Hematopoietic multipotent progenitor cell (in vitro differentiated cells): ENCODE data around the gene ZNF30. TPM values are rescaled to one million over a fixed set of nuclear protein-coding genes. Genes with fewer than 3 reads are reported as not detected.
"Not testable (repeated sequence)": the region's sequence is repeated elsewhere in the genome, so short reads cannot be mapped to it uniquely, and the experiment has no call there.

Experiments
- DNase-seq, 3 donors: peaks; one replicate each; pipeline ENCODE4 v3.0.0-alpha.2; 2011 to 2015; ENCODE audit warnings: low read depth in 2 of 3, low spot score in 2 of 3
- total RNA-seq: library from RNA; depleted of rRNA; stranded (reverse); fragments of >200 nt; gene quantifications from one replicate; pipeline ENCODE4 v1.2.3, GENCODE V29; 2012

Gene ZNF30
- total RNA-seq: 1.6 TPM

DNA sequence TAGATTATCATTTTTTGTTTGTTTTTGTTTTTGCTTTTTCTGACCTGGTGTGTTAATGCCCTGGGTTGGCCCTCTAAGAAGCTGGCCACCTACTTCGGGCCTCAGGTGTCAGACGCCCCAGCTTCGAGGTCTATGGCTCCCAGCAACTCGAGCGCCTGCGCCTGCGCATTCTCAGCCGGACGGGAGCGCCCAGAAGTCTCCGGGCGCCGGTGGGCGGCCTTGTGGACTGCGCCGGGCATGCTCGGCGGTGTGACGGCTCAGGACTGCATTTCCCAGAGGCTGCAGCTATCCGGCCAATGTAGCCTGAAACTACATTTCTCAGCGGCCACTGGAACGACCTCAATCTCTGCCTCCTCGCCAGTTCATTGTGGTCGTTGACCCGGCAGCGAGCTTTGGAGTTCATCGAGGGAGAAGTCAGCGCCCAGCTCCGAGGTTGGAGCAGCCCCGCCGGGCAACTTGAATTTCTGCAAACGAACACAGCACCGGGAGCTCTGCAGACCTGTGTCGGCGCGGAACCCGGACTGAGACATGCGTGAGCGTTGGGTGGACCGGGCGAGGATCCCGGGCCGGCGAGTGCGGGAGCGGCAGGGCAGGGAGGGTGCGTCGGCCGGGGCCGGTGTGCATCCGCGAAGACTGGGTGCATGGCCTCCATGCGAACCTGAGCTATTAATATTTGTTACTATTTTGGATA, at the start of gene ZNF30:
Gene ZNF30, plus strand, starts transcription at position 219 of the 691 bp plus-strand sequence. CDS start 3,045 bp downstream, outside the sequence.
- peak; percentile 49 to 90 (median 85) for DNase-seq

DNA sequence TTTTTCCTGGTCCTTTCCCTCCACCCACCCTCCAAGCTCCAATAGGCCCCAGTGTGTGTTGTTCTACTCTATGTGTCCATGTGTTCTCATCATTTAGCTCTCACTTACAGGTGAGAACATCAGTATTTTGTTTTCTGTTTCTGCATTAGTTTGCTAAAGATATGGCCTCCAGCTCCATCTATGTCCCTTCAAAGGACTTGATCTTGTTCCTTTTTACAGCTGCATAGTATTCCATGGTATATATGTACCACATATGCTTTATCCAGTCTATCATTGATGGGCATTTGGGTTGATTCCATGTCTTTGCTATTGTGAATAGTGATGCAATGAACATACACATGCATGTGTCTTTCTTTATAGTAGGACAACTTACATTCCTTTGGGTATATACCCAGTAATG, 47.1 kb upstream of the ZNF30 start:
- DNase-seq: no peak

DNA sequence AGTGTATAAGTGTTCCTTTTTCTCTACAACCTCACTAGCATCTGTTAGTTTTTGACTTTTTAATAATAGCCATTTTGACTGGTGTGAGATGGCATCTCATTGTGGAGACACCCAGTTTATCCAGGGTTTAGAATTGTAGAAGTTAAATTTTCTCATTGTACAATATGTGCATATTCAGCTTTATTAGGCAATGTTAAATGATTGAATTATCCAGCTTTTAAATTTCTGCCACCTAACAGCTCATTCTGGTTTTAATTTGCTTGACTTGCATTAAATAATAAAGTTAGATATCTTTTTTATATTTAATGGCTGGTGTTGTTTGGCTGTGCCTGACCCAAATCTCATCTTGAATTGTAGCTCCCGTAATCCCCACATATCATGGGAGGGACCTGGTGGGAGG, 46.7 kb upstream of the ZNF30 start:
- DNase-seq: no peak

DNA sequence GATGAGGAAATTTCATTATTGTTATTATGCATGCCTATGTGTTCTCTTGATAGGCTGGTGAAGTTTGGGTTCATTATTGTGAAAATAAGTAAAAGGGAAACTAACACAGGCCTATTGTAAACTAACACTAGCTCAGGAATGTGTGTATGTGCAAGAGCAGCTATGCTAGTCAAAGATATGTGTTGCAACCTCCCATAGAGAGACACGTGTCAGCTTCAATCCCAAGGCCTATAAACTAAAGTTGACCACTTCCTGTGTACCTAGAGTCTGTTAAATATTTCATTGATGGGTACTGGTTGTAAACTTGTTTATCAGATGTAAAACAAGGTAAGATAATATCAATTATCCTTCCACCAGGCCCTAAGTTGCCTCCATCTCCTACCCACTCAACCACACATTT, 44.7 kb upstream of the ZNF30 start:
- no peak for DNase-seq

DNA sequence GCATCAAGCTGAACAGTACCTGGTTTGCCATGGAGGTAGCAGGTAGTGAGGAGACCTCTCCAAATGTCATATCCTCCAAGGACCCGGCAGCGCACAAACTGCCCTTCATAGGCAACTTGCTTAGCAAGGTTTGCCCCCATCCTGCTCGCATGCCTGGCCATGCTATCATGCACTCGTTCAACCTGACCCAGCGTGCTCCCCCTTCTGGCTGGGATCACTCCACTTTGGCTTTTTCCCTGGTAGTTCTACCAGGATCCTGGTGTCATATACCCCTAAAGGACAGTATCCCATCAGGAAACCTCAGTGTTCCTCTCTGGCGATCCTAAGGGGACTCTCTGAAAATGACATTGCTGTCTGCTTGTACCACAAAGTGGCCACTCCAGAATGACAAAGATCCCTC, 38.6 kb upstream of the ZNF30 start:
- no peak for DNase-seq

DNA sequence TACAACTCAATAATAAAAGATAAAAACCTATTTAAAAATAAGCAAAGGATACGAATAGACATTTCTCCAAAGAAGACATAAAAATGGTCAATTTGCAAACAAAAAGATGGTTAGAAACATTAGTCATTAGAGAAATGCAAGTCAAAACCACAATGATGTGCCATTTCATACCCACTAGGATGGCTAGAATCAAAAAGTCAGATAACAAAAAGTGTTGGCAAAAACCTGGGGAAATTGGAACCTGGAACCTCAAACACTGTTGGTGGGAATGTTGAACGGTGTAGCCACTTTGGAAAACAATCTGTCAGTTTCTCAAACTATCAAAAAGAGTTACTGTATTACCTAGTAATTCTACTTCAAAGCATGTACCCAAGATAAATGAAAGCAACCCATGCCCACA, 26.5 kb upstream of the ZNF30 start:
- DNase-seq: no peak

DNA sequence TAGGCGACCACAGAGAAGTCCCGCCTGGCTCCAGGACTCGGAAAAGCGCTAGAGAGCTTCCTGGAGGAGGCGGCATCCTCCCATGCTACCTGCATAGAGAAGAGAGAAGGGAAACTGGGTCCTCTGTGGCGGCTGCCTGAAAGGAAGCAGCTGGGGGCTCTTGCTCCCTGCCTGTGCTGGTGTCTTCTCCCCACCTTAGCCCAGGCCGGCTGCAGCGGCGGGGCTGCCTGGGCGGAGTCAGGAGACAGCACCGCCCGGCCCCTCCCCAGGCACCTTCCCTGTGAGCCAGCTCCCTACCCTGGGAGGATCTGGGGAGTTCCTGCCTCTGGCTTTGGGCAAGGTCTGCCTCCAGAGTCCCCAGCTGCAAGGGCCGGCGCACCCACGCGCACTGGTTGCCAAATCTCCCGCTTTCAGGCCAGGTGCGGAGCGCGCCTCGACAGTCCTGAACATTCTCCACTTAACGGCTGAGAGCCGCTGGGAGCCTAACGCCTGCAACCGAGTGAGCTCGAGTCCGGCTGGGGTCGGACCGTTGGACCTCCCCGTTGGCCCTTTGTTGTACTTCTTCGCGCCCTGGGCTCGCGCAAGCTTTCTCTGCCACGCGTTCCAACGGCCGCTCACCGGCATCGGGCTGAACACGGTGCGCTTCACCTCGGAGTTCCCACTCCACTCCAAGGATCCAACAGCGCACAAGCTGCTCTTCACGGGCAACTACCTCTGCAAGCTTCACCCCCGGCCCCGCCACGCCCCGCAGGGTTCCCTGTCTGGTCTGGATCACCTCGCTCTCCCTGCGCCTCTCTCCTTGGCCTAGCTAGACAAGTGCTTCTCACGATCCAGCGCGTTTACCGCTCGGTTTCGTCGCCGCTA, 21.8 kb upstream of the ZNF30 start:
- DNase-seq: no peak

DNA sequence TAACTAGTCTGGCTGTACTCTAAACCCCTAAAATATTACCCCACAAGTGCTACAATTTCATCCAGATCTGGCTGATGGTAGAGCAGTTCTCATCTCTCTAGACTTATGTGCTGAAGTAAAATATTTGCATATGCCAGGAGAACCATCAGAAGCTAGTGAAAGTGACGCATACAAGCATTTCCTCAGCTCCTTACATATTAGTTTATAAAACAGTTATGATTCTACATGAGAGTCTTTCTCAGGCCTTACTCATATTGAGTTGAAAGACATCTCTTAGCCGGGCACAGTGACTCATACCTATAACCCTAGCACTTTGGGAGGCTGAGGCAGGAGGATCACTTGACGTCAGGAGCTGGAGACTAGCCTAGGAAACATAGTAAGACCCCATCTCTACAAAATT, 15.9 kb upstream of the ZNF30 start:
- DNase-seq: no peak

DNA sequence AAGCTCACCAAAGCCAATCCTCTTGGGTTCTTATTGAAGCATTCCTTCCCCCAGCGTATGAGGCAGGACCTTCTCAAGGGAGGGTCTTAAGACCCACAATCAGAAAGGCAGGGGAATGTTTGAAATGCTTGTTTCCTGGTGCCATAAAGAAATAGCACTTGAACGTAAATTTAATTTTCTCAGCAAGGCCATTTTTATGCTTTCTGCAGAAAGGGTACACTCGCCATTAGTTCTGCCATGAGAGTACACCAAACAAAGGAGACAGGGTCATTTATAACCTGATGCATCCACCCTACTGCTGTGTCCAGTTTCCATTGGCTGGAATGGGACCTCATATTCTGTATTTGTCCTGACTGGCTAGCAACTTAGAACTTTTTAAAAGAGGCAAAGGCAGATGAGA, 9.6 kb upstream of the ZNF30 start:
- not testable (repeated sequence) for DNase-seq

DNA sequence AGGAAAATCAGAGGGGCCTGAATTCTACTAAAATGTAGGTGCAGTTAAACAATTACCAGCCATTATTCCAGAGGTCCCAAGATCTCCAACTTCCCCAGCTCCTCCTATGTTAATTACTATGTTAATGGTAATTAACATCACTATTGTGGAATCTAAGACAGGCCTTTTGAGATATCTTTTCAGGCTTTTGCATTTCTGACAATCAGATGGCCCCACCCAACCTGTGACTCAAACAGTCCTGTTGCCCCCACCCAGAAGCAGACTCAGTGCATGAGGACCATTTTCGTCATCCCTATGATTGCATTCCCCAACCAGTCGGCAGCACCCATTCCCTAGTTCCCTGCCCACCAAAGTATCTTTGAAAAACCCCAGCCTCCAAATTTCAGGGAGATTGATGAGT, 8.5 kb upstream of the ZNF30 start:
- DNase-seq: no peak

DNA sequence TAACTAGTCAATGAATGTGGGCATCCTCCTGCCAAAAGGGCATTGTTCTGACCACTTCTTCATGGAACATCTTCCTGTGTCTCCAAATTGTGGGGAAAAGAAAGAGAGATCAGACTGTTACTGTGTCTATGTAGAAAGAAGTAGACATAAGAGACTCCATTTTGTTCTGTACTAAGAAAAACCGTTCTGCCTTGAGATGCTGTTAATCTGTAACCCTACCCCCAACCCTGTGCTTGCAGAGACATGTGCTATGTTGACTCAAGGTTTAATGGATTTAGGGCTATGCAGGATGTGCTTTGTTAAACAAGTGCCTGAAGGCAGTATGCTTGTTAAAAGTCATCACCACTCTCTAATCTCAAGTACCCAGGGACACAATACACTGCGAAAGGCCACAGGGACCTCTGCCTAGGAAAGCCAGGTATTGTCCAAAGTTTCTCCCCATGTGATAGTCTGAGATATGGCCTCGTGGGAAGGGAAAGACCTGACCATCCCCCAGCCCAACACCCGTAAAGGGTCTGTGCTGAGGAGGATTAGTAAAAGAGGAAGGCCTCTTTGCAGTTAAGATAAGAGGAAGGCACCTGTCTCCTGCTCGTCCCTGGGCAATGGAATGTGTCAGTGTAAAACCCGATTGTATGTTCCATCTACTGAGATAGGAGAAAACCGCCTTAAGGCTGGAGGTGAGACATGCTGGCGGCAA, 6.5 kb upstream of the ZNF30 start:
- not testable (repeated sequence) for DNase-seq

DNA sequence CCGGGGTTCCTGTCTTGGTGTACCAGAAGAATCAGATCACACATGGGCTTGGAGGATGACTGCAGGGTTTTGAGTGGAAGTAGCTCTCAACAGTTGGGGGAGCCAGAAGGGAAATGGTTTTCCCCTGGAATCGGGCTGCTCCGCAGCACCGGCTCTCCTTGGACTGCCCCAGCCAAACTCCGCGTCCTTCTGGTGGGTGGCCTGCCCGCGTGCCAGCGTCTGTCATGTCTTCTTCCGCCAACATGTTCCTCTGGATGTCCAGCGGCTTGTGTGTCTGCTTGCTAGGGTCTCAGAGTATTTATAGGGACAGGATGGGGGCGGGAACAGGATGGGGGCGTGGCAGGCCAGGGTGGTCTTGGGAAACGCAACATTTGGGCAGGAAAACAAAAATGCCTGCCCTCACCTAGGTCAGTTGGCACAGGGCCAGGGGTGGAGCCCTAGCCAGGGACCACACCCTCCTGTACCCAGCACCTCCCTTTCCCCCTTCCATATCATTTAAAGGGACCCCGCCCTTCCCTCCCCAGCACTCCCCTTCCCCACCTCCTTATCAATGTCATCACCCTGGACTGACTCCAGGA, 1.3 kb upstream of the ZNF30 start:
- DNase-seq: no peak

DNA sequence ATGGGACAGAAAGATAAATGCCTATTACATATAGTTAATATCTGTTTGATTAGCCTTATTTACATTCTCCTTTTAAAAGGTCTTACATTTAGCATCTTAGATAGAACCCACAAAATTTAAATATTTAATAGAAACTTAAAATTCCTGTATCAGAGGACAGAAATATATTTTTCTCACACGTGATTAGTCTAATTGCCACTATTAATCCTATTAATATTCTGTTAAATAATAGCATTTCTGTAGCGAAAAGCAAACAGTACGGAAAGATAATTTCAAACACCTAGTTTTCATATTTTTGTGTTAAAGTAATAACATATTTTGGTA, 380 bp upstream of the ZNF30 start:
- DNase-seq: no peak

DNA sequence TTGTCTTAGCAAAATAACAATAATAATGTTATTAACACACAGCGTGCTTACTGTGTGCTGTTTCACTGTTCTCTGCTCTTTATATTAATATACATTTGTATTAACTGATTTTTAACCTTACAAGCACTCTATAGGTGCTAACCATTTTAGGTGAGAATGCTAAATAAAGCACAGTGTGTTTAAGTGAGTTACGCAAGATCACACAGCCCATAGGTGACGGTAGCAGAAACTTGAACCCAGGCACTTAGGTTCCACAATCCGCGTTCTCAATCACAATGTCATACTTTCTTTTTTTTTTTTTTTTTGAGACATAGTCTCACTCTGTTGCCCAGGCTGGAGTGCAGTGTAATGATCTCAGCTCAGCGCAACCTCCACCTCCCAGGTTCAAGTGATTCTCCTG, 5.8 kb downstream of the ZNF30 start:
- no peak for DNase-seq

DNA sequence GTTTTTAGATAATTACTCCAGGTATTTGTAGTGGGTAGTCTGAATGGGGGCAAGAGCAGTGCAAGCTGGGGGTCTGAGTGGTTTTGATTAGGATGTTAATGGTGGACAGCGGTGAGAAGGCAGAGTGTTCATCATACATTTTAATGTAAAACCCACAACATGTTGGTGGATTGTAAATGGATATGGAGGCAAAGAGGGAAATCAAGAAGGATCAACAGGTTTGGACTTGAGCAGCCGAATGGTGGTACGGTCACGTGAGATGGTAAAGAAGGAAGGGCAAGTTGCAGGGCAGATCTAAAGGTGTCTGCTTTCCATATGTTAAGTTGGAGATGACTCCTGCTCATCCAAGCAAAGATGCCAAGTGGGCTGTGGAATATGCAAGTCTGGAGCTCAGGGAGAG, 9.5 kb downstream of the ZNF30 start:
- no peak for DNase-seq

DNA sequence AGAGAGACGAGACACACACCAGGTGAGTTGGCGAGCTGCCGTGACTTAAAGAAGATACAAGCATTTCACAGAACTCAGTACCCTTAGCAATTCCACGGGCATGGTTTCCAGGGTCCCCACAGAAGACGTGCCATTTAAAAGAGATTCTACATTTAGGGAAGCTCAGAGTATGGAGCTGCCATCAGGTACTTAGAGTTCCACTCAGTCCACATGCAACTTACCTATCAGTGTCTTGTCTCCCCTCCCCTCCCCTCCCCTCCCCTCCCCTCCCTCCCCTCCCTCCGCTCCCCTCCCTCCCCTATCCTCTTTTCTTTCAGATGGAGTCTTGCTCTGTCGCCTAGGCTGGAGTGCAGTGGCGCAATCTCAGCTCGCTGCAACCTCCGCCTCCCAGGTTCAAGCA, 12.2 kb downstream of the ZNF30 start:
- DNase-seq: no peak

DNA sequence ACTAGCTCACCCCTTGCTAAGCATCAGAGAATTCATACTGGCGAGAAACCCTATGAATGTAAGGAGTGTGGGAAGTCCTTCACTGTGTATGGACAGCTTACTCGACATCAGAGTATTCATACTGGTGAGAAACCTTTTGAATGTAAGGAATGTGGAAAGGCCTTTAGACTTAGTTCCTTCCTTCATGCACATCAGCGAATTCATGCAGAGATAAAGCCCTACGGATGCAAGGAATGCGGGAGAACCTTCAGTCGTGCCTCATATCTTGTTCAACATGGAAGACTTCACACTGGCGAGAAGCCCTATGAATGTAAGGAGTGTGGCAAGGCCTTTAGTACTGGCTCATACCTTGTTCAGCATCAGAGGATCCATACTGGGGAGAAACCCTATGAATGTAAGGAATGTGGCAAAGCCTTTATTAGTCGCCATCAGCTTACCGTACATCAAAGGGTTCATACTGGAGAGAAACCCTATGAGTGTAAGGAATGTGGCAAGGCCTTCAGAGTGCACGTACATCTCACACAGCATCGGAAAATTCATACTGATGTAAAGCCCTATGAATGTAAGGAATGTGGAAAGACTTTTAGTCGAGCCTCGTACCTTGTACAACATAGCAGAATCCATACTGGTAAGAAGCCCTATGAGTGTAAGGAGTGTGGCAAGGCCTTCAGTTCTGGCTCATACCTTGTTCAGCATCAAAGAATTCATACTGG, 17.3 kb downstream of the ZNF30 start:
- DNase-seq: no peak

DNA sequence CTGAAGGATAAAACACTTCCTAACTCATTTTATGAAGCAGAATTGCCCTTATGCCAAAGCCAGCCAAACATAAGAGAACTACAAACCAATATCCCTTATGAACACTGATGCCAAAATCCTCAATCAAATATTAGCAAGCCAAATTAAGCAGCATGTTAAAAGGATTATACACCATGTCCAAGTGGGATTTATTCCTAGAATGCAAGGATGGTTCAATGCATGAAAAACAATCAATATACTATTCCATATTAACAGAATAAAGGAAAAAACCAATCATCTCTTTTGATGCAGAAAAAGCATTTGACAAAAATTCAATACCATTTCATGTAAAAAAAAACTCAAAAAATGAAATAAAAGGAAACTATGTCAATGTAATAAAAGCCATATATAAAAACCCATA, 26.4 kb downstream of the ZNF30 start:
- DNase-seq: peak in 1 of 3 donors; percentile 13

DNA sequence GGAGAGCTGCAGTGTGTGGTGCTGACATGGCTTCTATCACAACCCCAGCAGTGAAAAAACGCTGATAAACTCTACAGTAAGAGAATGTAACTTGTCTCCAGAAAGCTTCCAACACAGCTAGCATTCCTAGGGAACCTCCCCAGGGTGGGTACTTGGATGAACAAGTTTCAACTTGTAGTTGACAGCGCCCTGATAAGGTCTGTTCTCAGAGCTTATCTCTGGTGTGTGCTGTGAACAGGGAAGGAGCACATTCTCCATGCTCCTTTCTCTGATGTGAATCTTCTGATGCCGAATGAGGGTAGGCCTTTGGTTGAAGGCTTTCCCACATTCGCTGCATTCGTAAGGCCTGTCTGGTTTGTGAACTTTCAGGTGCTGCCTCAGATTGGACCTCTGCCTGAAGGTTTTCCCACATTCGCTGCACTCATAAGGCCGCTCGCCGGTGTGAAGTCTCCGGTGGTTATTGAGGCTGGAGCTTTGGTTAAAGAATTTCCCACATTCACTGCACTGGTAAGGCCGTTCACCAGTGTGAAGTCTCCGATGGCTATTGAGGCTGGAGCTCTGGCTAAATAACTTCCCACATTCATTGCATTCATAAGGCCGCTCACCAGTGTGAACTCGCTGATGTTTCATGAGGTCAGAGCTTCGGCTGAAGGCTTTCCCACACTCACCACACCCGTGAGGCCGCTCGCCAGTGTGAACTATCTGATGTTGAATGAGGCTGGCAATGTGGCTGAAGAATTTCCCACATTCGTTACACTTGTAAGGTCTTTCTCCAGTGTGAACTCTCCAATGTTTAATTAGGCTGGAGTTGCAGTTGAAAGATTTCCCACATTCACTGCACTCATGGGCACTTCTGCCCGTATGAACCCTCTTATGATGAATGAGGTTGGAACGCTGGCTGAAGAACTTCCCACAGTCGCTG, 31.4 kb downstream of the ZNF30 start:
- peak in 1 of 3 donors; percentile 16 for DNase-seq

DNA sequence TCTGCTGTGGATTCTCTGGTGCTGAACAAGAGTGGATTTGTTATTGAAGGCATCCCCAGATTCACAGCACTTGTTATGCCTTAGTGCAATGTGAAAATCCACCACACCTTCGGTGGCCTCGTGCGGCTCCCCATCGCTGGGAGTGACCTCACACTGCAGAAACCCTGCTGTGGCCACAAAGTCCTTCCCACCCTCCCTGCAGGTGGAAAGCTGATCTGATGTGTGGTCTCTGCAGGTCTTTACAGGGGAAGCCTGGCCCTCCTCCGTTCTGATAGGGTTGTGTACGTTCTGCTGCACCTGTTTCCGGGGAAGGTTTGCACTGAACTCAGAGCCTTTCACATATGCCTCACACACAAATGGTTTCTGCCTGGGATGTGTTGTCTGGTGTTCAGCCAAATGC, 32.3 kb downstream of the ZNF30 start:
- no peak for DNase-seq
